ENCODE results near the gene MTA1.
A peak's percentile ranks its signal among the peaks of the same experiment; 100 is the strongest.

MTA1 gene

GRCh38 chr14:105411017-105411941, 8.3 kb upstream of the MTA1 start:
- H3K9ac ChIP-seq (ENCODE audit: insufficient read length, low read depth) = peak overlapping the region; percentile 42
- H3K4me3 ChIP-seq (ENCODE audit: insufficient read length, low read depth) = peak overlapping the region; percentile 4
- H3K4me1 ChIP-seq (ENCODE audit: insufficient read depth, insufficient read length) = peaks cover 12% of the 10 kb centered on the region
- peaks cover 13% of the 10 kb centered on the region for H3K27me3 ChIP-seq (ENCODE audit: insufficient read depth, insufficient read length)
- no peak for TF ChIP-seq ZNF274 (IDR thresholded peaks at IDR 0.05; ENCODE audit: low read depth, low read length)
- no peak for TF ChIP-seq YY1 (IDR thresholded peaks at IDR 0.05; ENCODE audit: insufficient read depth, insufficient read length)
- TF ChIP-seq SUZ12 (IDR thresholded peaks at IDR 0.05; ENCODE audit: extremely low read depth, insufficient read depth, insufficient read length) = no peak
- H3K36me3 ChIP-seq (ENCODE audit: insufficient read depth, insufficient read length, low read length) = no peaks in the 10 kb centered on the region
- no peaks in the 10 kb centered on the region for H3K9me3 ChIP-seq (ENCODE audit: insufficient read depth, low read length)
- DNase-seq (ENCODE audit: low read depth, low spot score) = no peak

GRCh38 chr14:105411985-105412770, 7.4 kb upstream of the MTA1 start:
- no peaks in the 10 kb centered on the region for H3K9me3 ChIP-seq (ENCODE audit: insufficient read depth, low read length)
- no peak for TF ChIP-seq ZNF274 (IDR thresholded peaks at IDR 0.05; ENCODE audit: low read depth, low read length)
- no peak for TF ChIP-seq SUZ12 (IDR thresholded peaks at IDR 0.05; ENCODE audit: extremely low read depth, insufficient read depth, insufficient read length)
- TF ChIP-seq YY1 (IDR thresholded peaks at IDR 0.05; ENCODE audit: insufficient read depth, insufficient read length) = no peak

GRCh38 chr14:105412771-105413543, 6.7 kb upstream of the MTA1 start:
- DNase-seq (ENCODE audit: low read depth, low spot score) = no peak
- Histone ChIP-seq H3K27me3 (ENCODE audit: insufficient read depth, insufficient read length) (peaks cover 13% of the 10 kb centered on the region), H3K9ac (ENCODE audit: insufficient read length, low read depth) (no peak overlapping the region), H3K9me3 (ENCODE audit: insufficient read depth, low read length) (no peaks in the 10 kb centered on the region), H3K4me1 (ENCODE audit: insufficient read depth, insufficient read length) (peaks cover 12% of the 10 kb centered on the region), H3K36me3 (ENCODE audit: insufficient read depth, insufficient read length, low read length) (peaks cover 3% of the 10 kb centered on the region), H3K4me3 (ENCODE audit: insufficient read length, low read depth) (no peak overlapping the region)
- TF ChIP-seq YY1 (IDR thresholded peaks at IDR 0.05; ENCODE audit: insufficient read depth, insufficient read length) (no peak), SUZ12 (IDR thresholded peaks at IDR 0.05; ENCODE audit: extremely low read depth, insufficient read depth, insufficient read length) (no peak), ZNF274 (IDR thresholded peaks at IDR 0.05; ENCODE audit: low read depth, low read length) (no peak)

More at GRCh38 chr14:105411985-105412770, 7.4 kb upstream of the MTA1 start:
- Histone ChIP-seq H3K27me3 (ENCODE audit: insufficient read depth, insufficient read length) (peaks cover 13% of the 10 kb centered on the region), H3K4me1 (ENCODE audit: insufficient read depth, insufficient read length) (peaks cover 12% of the 10 kb centered on the region), H3K9ac (ENCODE audit: insufficient read length, low read depth) (no peak overlapping the region), H3K4me3 (ENCODE audit: insufficient read length, low read depth) (no peak overlapping the region), H3K36me3 (ENCODE audit: insufficient read depth, insufficient read length, low read length) (no peaks in the 10 kb centered on the region)
- DNase-seq (ENCODE audit: low read depth, low spot score) = no peak

GRCh38 chr14:105413544-105413886, 6.1 kb upstream of the MTA1 start:
- H3K4me1 ChIP-seq (ENCODE audit: insufficient read depth, insufficient read length) = peaks cover 17% of the 10 kb centered on the region
- peaks cover 3% of the 10 kb centered on the region for H3K36me3 ChIP-seq (ENCODE audit: insufficient read depth, insufficient read length, low read length)
- H3K4me3 ChIP-seq (ENCODE audit: insufficient read length, low read depth) = no peak overlapping the region
- no peak overlapping the region for H3K9ac ChIP-seq (ENCODE audit: insufficient read length, low read depth)
- H3K9me3 ChIP-seq (ENCODE audit: insufficient read depth, low read length) = no peaks in the 10 kb centered on the region
- no peak for TF ChIP-seq ZNF274 (IDR thresholded peaks at IDR 0.05; ENCODE audit: low read depth, low read length)
- no peak for TF ChIP-seq SUZ12 (IDR thresholded peaks at IDR 0.05; ENCODE audit: extremely low read depth, insufficient read depth, insufficient read length)
- TF ChIP-seq YY1 (IDR thresholded peaks at IDR 0.05; ENCODE audit: insufficient read depth, insufficient read length) = no peak
- peaks cover 13% of the 10 kb centered on the region for H3K27me3 ChIP-seq (ENCODE audit: insufficient read depth, insufficient read length)
- no peak for DNase-seq (ENCODE audit: low read depth, low spot score)

- H3K4me1 ChIP-seq (ENCODE audit: insufficient read depth, insufficient read length) = peaks cover 19% of the 10 kb centered on the region
- no peak for TF ChIP-seq YY1 (IDR thresholded peaks at IDR 0.05; ENCODE audit: insufficient read depth, insufficient read length)
- TF ChIP-seq ZNF274 (IDR thresholded peaks at IDR 0.05; ENCODE audit: low read depth, low read length) = no peak
- no peak for TF ChIP-seq SUZ12 (IDR thresholded peaks at IDR 0.05; ENCODE audit: extremely low read depth, insufficient read depth, insufficient read length)
- DNase-seq (ENCODE audit: low read depth, low spot score) = peak; percentile 27
These were observed 4.9 kb upstream of the MTA1 start for GRCh38 chr14:105414456-105415371.

More at GRCh38 chr14:105414456-105415371, 4.9 kb upstream of the MTA1 start:
- Histone ChIP-seq H3K4me3 (ENCODE audit: insufficient read length, low read depth) (peak overlapping the region; percentile 40), H3K9me3 (ENCODE audit: insufficient read depth, low read length) (no peaks in the 10 kb centered on the region), H3K9ac (ENCODE audit: insufficient read length, low read depth) (peak overlapping the region; percentile 77), H3K27me3 (ENCODE audit: insufficient read depth, insufficient read length) (peaks cover 13% of the 10 kb centered on the region), H3K36me3 (ENCODE audit: insufficient read depth, insufficient read length, low read length) (peaks cover 3% of the 10 kb centered on the region)
